ENCODE results near the gene PCDHGA3.
"Not testable (repeated sequence)": the region's sequence is repeated elsewhere in the genome, so short reads cannot be mapped to it uniquely, and the experiment has no call there.

The PCDHGA3 gene

GRCh38 chr5:141319699-141320098 is 23.9 kb upstream of the PCDHGA3 start:
- H3K9ac ChIP-seq (ENCODE audit: insufficient read length, low read depth), result no peak overlapping the region
- no peak for TF ChIP-seq SUZ12 (IDR thresholded peaks at IDR 0.05; ENCODE audit: extremely low read depth, insufficient read depth, insufficient read length)
- H3K4me3 ChIP-seq (ENCODE audit: insufficient read length, low read depth), result peak overlapping the region; percentile 88
- H3K4me1 ChIP-seq (ENCODE audit: insufficient read depth, insufficient read length), result no peaks in the 10 kb centered on the region
- H3K27me3 ChIP-seq (ENCODE audit: insufficient read depth, insufficient read length), result no peaks in the 10 kb centered on the region
- peaks cover 26% of the 10 kb centered on the region for H3K9me3 ChIP-seq (ENCODE audit: insufficient read depth, low read length)
- peaks cover 26% of the 10 kb centered on the region for H3K36me3 ChIP-seq (ENCODE audit: insufficient read depth, insufficient read length, low read length)
- DNase-seq (ENCODE audit: low read depth, low spot score), result no peak

- TF ChIP-seq YY1 (IDR thresholded peaks at IDR 0.05; ENCODE audit: insufficient read depth, insufficient read length) (peak; percentile 42), ZNF274 (IDR thresholded peaks at IDR 0.05; ENCODE audit: low read depth, low read length) (no peak)
- Histone ChIP-seq H3K4me1 (ENCODE audit: insufficient read depth, insufficient read length) (no peaks in the 10 kb centered on the region), H3K9me3 (ENCODE audit: insufficient read depth, low read length) (peaks cover 26% of the 10 kb centered on the region), H3K9ac (ENCODE audit: insufficient read length, low read depth) (peak within 1 kb of the TSS; percentile 72), H3K4me3 (ENCODE audit: insufficient read length, low read depth) (peak within 1 kb of the TSS; percentile 88), H3K36me3 (ENCODE audit: insufficient read depth, insufficient read length, low read length) (peaks cover 25% of the 10 kb centered on the region), H3K27me3 (ENCODE audit: insufficient read depth, insufficient read length) (no peaks in the 10 kb centered on the region)
- DNase-seq (ENCODE audit: low read depth, low spot score), result peak; percentile 88
Measured at GRCh38 chr5:141320225-141321169, 23.1 kb upstream of the PCDHGA3 start, which contains the start of gene TAF7. Gene TAF7 (minus strand): TSS chr5:141320784. CDS start chr5:141320044, 740 bp downstream.

GRCh38 chr5:141322261-141322660 is 21.4 kb upstream of the PCDHGA3 start:
- H3K9ac ChIP-seq (ENCODE audit: insufficient read length, low read depth), result no peak overlapping the region
- H3K4me3 ChIP-seq (ENCODE audit: insufficient read length, low read depth), result no peak overlapping the region
- no peaks in the 10 kb centered on the region for H3K27me3 ChIP-seq (ENCODE audit: insufficient read depth, insufficient read length)
- H3K9me3 ChIP-seq (ENCODE audit: insufficient read depth, low read length), result peaks cover 26% of the 10 kb centered on the region
- no peaks in the 10 kb centered on the region for H3K4me1 ChIP-seq (ENCODE audit: insufficient read depth, insufficient read length)
- H3K36me3 ChIP-seq (ENCODE audit: insufficient read depth, insufficient read length, low read length), result peaks cover 22% of the 10 kb centered on the region
- no peak for DNase-seq (ENCODE audit: low read depth, low spot score)
- TF ChIP-seq SUZ12 (IDR thresholded peaks at IDR 0.05; ENCODE audit: extremely low read depth, insufficient read depth, insufficient read length), result no peak
- no peak for TF ChIP-seq ZNF274 (IDR thresholded peaks at IDR 0.05; ENCODE audit: low read depth, low read length)
- no peak for TF ChIP-seq YY1 (IDR thresholded peaks at IDR 0.05; ENCODE audit: insufficient read depth, insufficient read length)

DNA sequence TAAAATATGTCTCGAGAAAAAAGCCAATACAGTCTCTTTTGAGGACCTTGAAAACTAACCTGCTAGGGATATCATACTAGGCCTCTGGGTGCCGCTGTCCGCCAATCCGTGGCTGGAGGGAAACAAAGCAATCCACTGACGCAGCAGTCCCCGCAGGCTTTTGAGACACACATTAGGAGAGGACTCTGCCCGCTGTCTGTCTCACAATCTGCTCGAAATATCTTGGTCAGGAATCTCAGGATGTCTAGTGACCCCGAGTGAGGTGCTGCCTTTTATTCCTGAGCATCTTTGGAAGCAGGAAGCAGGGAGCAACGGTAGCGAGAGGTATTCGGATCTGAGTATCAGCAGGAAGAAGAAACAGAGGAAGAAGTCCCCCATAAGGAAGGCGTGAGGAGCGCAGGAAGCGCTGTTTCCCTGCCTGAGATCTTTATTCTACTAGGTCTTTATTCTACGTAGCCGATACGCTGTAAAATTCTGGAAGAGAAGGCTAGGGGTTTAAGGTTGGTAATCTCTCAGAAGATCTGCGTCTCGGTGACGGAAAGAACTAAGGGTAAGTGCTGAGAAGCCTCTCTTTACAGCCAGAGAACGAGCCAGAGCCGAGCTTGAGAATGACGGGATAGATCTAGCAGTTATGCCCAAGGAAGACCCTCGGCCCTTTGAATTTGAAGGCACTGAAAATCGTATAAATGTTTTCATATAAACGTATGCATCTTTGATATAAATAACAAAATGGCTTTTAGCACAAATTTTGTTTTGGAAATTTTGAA is 17.4 kb upstream of the PCDHGA3 start:
- DNase-seq (ENCODE audit: low read depth, low spot score), result no peak
- no peaks in the 10 kb centered on the region for H3K27me3 ChIP-seq (ENCODE audit: insufficient read depth, insufficient read length)
- no peaks in the 10 kb centered on the region for H3K9me3 ChIP-seq (ENCODE audit: insufficient read depth, low read length)
- no peaks in the 10 kb centered on the region for H3K36me3 ChIP-seq (ENCODE audit: insufficient read depth, insufficient read length, low read length)
- no peak overlapping the region for H3K9ac ChIP-seq (ENCODE audit: insufficient read length, low read depth)
- H3K4me1 ChIP-seq (ENCODE audit: insufficient read depth, insufficient read length), result no peaks in the 10 kb centered on the region
- H3K4me3 ChIP-seq (ENCODE audit: insufficient read length, low read depth), result no peak overlapping the region
- TF ChIP-seq YY1 (IDR thresholded peaks at IDR 0.05; ENCODE audit: insufficient read depth, insufficient read length), result no peak
- TF ChIP-seq ZNF274 (IDR thresholded peaks at IDR 0.05; ENCODE audit: low read depth, low read length), result no peak
- no peak for TF ChIP-seq SUZ12 (IDR thresholded peaks at IDR 0.05; ENCODE audit: extremely low read depth, insufficient read depth, insufficient read length)

GRCh38 chr5:141328231-141328630 is 15.4 kb upstream of the PCDHGA3 start:
- H3K9me3 ChIP-seq (ENCODE audit: insufficient read depth, low read length), result no peaks in the 10 kb centered on the region; the same call in 1 of the 2 replicates
- TF ChIP-seq SUZ12 (IDR thresholded peaks at IDR 0.05; ENCODE audit: extremely low read depth, insufficient read depth, insufficient read length), result no peak
- TF ChIP-seq YY1 (IDR thresholded peaks at IDR 0.05; ENCODE audit: insufficient read depth, insufficient read length), result no peak
- no peak for TF ChIP-seq ZNF274 (IDR thresholded peaks at IDR 0.05; ENCODE audit: low read depth, low read length)
- no peak overlapping the region for H3K9ac ChIP-seq (ENCODE audit: insufficient read length, low read depth)
- no peak overlapping the region for H3K4me3 ChIP-seq (ENCODE audit: insufficient read length, low read depth)
- H3K27me3 ChIP-seq (ENCODE audit: insufficient read depth, insufficient read length), result no peaks in the 10 kb centered on the region
- no peak for DNase-seq (ENCODE audit: low read depth, low spot score)
- H3K4me1 ChIP-seq (ENCODE audit: insufficient read depth, insufficient read length), result no peaks in the 10 kb centered on the region
- no peaks in the 10 kb centered on the region for H3K36me3 ChIP-seq (ENCODE audit: insufficient read depth, insufficient read length, low read length)

GRCh38 chr5:141330299-141331080 is 13.1 kb upstream of the PCDHGA3 start, which contains the start of gene PCDHGA1:
Gene PCDHGA1 (plus strand): TSS chr5:141330514.
- peak; percentile 28 for DNase-seq (ENCODE audit: low read depth, low spot score)
- no peaks in the 10 kb centered on the region for H3K27me3 ChIP-seq (ENCODE audit: insufficient read depth, insufficient read length)
- no peak for TF ChIP-seq SUZ12 (IDR thresholded peaks at IDR 0.05; ENCODE audit: extremely low read depth, insufficient read depth, insufficient read length)
- TF ChIP-seq ZNF274 (IDR thresholded peaks at IDR 0.05; ENCODE audit: low read depth, low read length), result no peak
- TF ChIP-seq YY1 (IDR thresholded peaks at IDR 0.05; ENCODE audit: insufficient read depth, insufficient read length), result no peak
- H3K4me3 ChIP-seq (ENCODE audit: insufficient read length, low read depth), result no peak within 1 kb of the TSS
- no peaks in the 10 kb centered on the region for H3K36me3 ChIP-seq (ENCODE audit: insufficient read depth, insufficient read length, low read length)
- no peaks in the 10 kb centered on the region; the same call in 1 of the 2 replicates for H3K9me3 ChIP-seq (ENCODE audit: insufficient read depth, low read length)
- H3K9ac ChIP-seq (ENCODE audit: insufficient read length, low read depth), result no peak within 1 kb of the TSS
- no peaks in the 10 kb centered on the region for H3K4me1 ChIP-seq (ENCODE audit: insufficient read depth, insufficient read length)

DNA sequence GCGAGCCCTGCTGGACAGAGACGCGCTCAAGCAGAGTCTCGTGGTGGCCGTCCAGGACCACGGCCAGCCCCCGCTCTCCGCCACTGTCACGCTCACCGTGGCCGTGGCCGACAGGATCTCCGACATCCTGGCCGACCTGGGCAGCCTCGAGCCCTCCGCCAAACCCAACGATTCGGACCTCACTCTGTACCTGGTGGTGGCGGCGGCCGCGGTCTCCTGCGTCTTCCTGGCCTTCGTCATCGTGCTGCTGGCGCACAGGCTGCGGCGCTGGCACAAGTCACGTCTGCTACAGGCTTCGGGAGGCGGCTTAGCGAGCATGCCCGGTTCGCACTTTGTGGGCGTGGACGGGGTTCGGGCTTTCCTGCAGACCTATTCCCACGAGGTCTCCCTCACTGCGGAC is 11.1 kb upstream of the PCDHGA3 start:
- H3K9me3 ChIP-seq (ENCODE audit: insufficient read depth, low read length); H3K4me1 ChIP-seq (ENCODE audit: insufficient read depth, insufficient read length); H3K36me3 ChIP-seq (ENCODE audit: insufficient read depth, insufficient read length, low read length); H3K9ac ChIP-seq (ENCODE audit: insufficient read length, low read depth); H3K27me3 ChIP-seq (ENCODE audit: insufficient read depth, insufficient read length); H3K4me3 ChIP-seq (ENCODE audit: insufficient read length, low read depth); DNase-seq (ENCODE audit: low read depth, low spot score): not testable (repeated sequence)

All from NT2/D1 (cell line).